Transverse colon (tissue), 4 donors: Measurements from ENCODE around the gene CDCA7L.

Experiments used
- EP300 ChIP-seq: sonication (generic); formaldehyde crosslinking; IDR thresholded peaks from one replicate; pipeline ENCODE4 v1.6.1; 2017; ENCODE audit warnings: antibody characterized with exemption, low read depth
- POLR2A ChIP-seq: fragments of 450-650 bp; IDR thresholded peaks from one replicate; pipeline ENCODE4 v1.6.1; 2016; ENCODE audit warnings: antibody characterized with exemption, mild to moderate bottlenecking, moderate library complexity
- POLR2AphosphoS5 ChIP-seq, 3 donors: sonication (generic); formaldehyde crosslinking; IDR thresholded peaks; one replicate each; pipeline ENCODE4 v1.6.1; 2016; ENCODE audit warnings: antibody characterized with exemption in 3 of 3
- TF ChIP-seq, protein P1 (sequence below), 5 experiments: fragments of 200-600 bp in 3 of 5; fragments of 450-650 bp in 2 of 5; sonication (generic) in 3 of 5; IDR thresholded peaks; 1 replicate in 2 of 5; 2 replicates in 3 of 5; pipeline ENCODE4 v1.5.1; 2016 to 2017; ENCODE audit warnings: antibody characterized with exemption in 5 of 5, inconsistent platforms in 3 of 5, mild to moderate bottlenecking in 2 of 5, moderate library complexity in 1 of 5

GRCh38 chr7:21947056-21947455, 1.4 kb upstream of the CDCA7L start:
- TF ChIP-seq, protein P1, sequence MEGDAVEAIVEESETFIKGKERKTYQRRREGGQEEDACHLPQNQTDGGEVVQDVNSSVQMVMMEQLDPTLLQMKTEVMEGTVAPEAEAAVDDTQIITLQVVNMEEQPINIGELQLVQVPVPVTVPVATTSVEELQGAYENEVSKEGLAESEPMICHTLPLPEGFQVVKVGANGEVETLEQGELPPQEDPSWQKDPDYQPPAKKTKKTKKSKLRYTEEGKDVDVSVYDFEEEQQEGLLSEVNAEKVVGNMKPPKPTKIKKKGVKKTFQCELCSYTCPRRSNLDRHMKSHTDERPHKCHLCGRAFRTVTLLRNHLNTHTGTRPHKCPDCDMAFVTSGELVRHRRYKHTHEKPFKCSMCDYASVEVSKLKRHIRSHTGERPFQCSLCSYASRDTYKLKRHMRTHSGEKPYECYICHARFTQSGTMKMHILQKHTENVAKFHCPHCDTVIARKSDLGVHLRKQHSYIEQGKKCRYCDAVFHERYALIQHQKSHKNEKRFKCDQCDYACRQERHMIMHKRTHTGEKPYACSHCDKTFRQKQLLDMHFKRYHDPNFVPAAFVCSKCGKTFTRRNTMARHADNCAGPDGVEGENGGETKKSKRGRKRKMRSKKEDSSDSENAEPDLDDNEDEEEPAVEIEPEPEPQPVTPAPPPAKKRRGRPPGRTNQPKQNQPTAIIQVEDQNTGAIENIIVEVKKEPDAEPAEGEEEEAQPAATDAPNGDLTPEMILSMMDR (IDR thresholded peaks at IDR 0.05): no peak
- TF ChIP-seq POLR2A (no peak), POLR2AphosphoS5 (IDR thresholded peaks at IDR 0.05) (no peak), EP300 (no peak)
